ENCODE results near the gene CD5L. TPM values are rescaled to one million over a fixed set of nuclear protein-coding genes. Genes with fewer than 3 reads are reported as not detected.

The CD5L gene
- total and polyA plus RNA-seq, 2 of the 8 experiments (the other 6 are each of a cell fraction or from before 2014, with no cell fraction given) = not detected

- CTCF ChIA-PET (ENCODE audit: partially characterized antibody) = interaction anchor here (0.9 to 1.2 kb wide), 2 partner anchors 11 to 129 kb away, joined by 3 to 4 read pairs; no protein-coding TSS in a partner anchor
- 88% methylated on average over 3 of the region's 3 CpGs; no CpG with 5 or more reads in 1 of the 2 experiments for WGBS, 2 experiments (ENCODE audit: extremely low coverage in 1 of 2, insufficient coverage in 1 of 2, insufficient read length in 1 of 2, insufficient replicate concordance in 2 of 2, low coverage in 1 of 2, low lambda C conversion rate in 2 of 2, missing lambda C conversion rate in 1 of 2)
Observed at GRCh38 chr1:157819896-157820295, 21.7 kb downstream of the CD5L start, which contains the start of gene FCRL1. TSS of gene FCRL1 (minus strand) at chr1:157820120. CDS start at chr1:157820037, 83 bp downstream.

More at GRCh38 chr1:157819896-157820295, 21.7 kb downstream of the CD5L start, which contains the start of gene FCRL1:
- Histone ChIP-seq H4K20me1 (replicated peaks in 1 of 2; ENCODE audit: control insufficient read depth in 1 of 2, insufficient read depth in 2 of 2, low read length in 2 of 2) (no peaks in the 10 kb centered on the region), H3K36me3 (ENCODE audit: control insufficient read depth in 2 of 4, insufficient read depth in 4 of 4, low read length in 3 of 4) (no peaks in the 10 kb centered on the region), H3K79me1 (ENCODE audit: low read depth, low read length) (no peaks in the 10 kb centered on the region), H2AFZ (ENCODE audit: low read length) (0 out of 2 replicates have a peak within 1 kb of the TSS, but pooled peaks have one; percentile 26), H3K14ac (ENCODE audit: insufficient read length) (no peak within 1 kb of the TSS), H3K23ac (ENCODE audit: insufficient read length) (no peak within 1 kb of the TSS), H3K56ac (replicated peaks; ENCODE audit: insufficient read length, low read depth, low read length) (no peak within 1 kb of the TSS), H2BK15ac (ENCODE audit: low read length) (no peak within 1 kb of the TSS), H4K8ac (ENCODE audit: extremely low read depth, insufficient read depth, low read length) (no peak within 1 kb of the TSS), H3K4me3 (ENCODE audit: extremely low read depth in 1 of 4, insufficient read depth in 2 of 4, low read depth in 3 of 4, low read length in 4 of 4) (no peak within 1 kb of the TSS), H3K18ac (ENCODE audit: extremely low read depth, low read length) (no peak within 1 kb of the TSS), H3K27me3 (replicated peaks in 1 of 4; ENCODE audit: control insufficient read depth in 3 of 4, extremely low read depth in 1 of 4, insufficient read depth in 3 of 4, low read length in 3 of 4) (no peaks in the 10 kb centered on the region), H4K5ac (ENCODE audit: insufficient read length, low read depth, low read length) (no peak within 1 kb of the TSS), H2BK120ac (replicated peaks; ENCODE audit: low read depth, low read length) (no peak within 1 kb of the TSS), H3K4me1 (replicated peaks in 1 of 4; ENCODE audit: control insufficient read depth in 3 of 4, insufficient read depth in 4 of 4, low read length in 3 of 4) (no peaks in the 10 kb centered on the region), H3K4me2 (ENCODE audit: insufficient read depth in 1 of 2, low read depth in 2 of 2, low read length in 2 of 2) (no peak within 1 kb of the TSS), H2BK12ac (ENCODE audit: low read depth, low read length) (no peak within 1 kb of the TSS), H3K23me2 (ENCODE audit: low read depth, low read length) (no peaks in the 10 kb centered on the region), H3K4ac (replicated peaks; ENCODE audit: insufficient read length, low read depth, low read length) (no peak within 1 kb of the TSS), H3K9me3 (ENCODE audit: insufficient read depth in 2 of 2, low read depth in 1 of 2, low read length in 1 of 2) (no peaks in the 10 kb centered on the region), H2BK5ac (ENCODE audit: low read depth, low read length) (no peak within 1 kb of the TSS), H4K91ac (replicated peaks; ENCODE audit: insufficient read length, low read length) (no peak within 1 kb of the TSS), H3K9ac (replicated peaks in 1 of 4; ENCODE audit: extremely low read depth in 1 of 4, low read depth in 3 of 4, low read length in 3 of 4) (no peak within 1 kb of the TSS), H3K79me2 (ENCODE audit: control insufficient read depth in 1 of 2, insufficient read depth in 2 of 2, low read length in 2 of 2) (no peaks in the 10 kb centered on the region), H2AK5ac (ENCODE audit: low read depth, low read length) (no peak within 1 kb of the TSS), H2BK20ac (ENCODE audit: low read length) (no peak within 1 kb of the TSS), H3K27ac (ENCODE audit: low read depth, low read length) (no peak within 1 kb of the TSS)
- DNase-seq (ENCODE audit: low read depth in 1 of 2, low spot score in 2 of 2) = no peak
- FAIRE-seq = no peak
- POLR2A ChIA-PET (ENCODE audit: partially characterized antibody) = interaction anchor here (1.3 kb wide), 1 partner anchor 14 kb away, joined by 4 read pairs; no protein-coding TSS in a partner anchor
- TF ChIP-seq RNF2 (IDR thresholded peaks at IDR 0.05; ENCODE audit: borderline replicate concordance, low read depth, low read length, missing control alignments, poor library complexity, severe bottlenecking) = no peak
- no peak for TF ChIP-seq TAF7 (optimal IDR thresholded peaks at IDR 0.05; ENCODE audit: borderline replicate concordance, low read depth, low read length)
- no peak for TF ChIP-seq RAD21 (IDR thresholded peaks at IDR 0.05 in 1 of 2, conservative IDR thresholded peaks at IDR 0.05 in 1 of 2; ENCODE audit: low read depth in 2 of 2, low read length in 2 of 2)
- no peak for TF ChIP-seq CBX5 (IDR thresholded peaks at IDR 0.05; ENCODE audit: low read depth, low read length)
- TF ChIP-seq, protein P1, sequence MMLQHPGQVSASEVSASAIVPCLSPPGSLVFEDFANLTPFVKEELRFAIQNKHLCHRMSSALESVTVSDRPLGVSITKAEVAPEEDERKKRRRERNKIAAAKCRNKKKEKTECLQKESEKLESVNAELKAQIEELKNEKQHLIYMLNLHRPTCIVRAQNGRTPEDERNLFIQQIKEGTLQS (IDR thresholded peaks at IDR 0.05; ENCODE audit: insufficient read depth, low read depth, low read length) = no peak
- TF ChIP-seq TCF12 (IDR thresholded peaks at IDR 0.05; ENCODE audit: low read depth, low read length) = no peak
- TF ChIP-seq GTF2F1 (IDR thresholded peaks at IDR 0.05; ENCODE audit: borderline replicate concordance, low read depth, low read length) = no peak
- no peak for TF ChIP-seq POU5F1 (IDR thresholded peaks at IDR 0.05; ENCODE audit: low read depth, low read length)
